NCI-H2081 treated with DMSO at 0.1 percent for 48 hours (cell line): Measurements from ENCODE around the gene FOXO1.

ENCODE experiments used
- DNase-seq: peaks from one replicate; lab custom pipeline; 2025; lab: John Stamatoyannopoulos, UW

The FOXO1 gene

GRCh38 chr13:40506592-40507446 lies 159.6 kb downstream of the FOXO1 start:
- DNase-seq = no peak
